Breast epithelium (tissue), 3 donors: ENCODE data around the gene GATAD2A.

Source experiments
- POLR2A ChIP-seq: fragments of 450-650 bp; IDR thresholded peaks from one replicate; pipeline ENCODE4 v1.6.1; 2016; ENCODE audit warnings: antibody characterized with exemption, mild to moderate bottlenecking, moderate library complexity
- TF ChIP-seq, protein P1 (sequence below), 3 donors: fragments of 450-650 bp; IDR thresholded peaks; one replicate each; pipeline ENCODE4 v1.5.1; 2016 to 2017; ENCODE audit warnings: antibody characterized with exemption in 3 of 3, mild to moderate bottlenecking in 3 of 3, moderate library complexity in 3 of 3

- TF ChIP-seq, protein P1, sequence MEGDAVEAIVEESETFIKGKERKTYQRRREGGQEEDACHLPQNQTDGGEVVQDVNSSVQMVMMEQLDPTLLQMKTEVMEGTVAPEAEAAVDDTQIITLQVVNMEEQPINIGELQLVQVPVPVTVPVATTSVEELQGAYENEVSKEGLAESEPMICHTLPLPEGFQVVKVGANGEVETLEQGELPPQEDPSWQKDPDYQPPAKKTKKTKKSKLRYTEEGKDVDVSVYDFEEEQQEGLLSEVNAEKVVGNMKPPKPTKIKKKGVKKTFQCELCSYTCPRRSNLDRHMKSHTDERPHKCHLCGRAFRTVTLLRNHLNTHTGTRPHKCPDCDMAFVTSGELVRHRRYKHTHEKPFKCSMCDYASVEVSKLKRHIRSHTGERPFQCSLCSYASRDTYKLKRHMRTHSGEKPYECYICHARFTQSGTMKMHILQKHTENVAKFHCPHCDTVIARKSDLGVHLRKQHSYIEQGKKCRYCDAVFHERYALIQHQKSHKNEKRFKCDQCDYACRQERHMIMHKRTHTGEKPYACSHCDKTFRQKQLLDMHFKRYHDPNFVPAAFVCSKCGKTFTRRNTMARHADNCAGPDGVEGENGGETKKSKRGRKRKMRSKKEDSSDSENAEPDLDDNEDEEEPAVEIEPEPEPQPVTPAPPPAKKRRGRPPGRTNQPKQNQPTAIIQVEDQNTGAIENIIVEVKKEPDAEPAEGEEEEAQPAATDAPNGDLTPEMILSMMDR (IDR thresholded peaks at IDR 0.05): no peak
- TF ChIP-seq POLR2A: no peak
Measured at GRCh38 chr19:19527371-19527656, 121.8 kb downstream of the GATAD2A start.
